ENCODE measurements around the gene AQP4.

The AQP4 gene

DNA sequence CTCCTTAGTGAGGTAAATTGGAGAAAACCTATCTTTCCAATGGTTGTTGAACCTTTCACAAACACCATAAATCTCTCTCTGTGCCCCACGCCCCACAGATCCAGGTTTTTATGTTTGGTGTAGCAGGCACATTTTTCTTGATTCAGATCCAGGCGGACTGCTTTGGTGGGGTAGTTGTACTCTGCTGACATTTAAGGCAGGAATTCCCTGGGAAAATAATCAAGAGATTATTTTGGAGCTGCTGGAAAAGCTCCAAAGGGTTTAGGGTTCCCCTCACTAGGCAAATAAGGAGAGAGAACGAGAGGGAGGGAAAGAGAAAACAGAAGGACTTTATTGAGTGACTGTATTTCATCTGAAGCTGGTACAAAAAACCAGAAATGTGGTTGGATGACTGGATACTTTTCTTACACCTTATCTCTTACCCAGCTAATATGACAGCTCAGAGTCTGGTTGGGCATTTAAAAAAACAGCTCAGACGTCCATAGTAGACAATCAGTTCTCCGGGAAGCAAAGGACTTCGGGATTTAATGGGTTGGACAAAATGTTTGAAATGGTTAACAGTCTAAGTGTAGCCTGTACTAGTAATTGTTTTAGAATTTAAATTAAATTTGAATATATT lies 3.6 kb upstream of the AQP4 start (continued):
- TF ChIP-seq, protein P1, sequence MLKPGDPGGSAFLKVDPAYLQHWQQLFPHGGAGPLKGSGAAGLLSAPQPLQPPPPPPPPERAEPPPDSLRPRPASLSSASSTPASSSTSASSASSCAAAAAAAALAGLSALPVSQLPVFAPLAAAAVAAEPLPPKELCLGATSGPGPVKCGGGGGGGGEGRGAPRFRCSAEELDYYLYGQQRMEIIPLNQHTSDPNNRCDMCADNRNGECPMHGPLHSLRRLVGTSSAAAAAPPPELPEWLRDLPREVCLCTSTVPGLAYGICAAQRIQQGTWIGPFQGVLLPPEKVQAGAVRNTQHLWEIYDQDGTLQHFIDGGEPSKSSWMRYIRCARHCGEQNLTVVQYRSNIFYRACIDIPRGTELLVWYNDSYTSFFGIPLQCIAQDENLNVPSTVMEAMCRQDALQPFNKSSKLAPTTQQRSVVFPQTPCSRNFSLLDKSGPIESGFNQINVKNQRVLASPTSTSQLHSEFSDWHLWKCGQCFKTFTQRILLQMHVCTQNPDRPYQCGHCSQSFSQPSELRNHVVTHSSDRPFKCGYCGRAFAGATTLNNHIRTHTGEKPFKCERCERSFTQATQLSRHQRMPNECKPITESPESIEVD (tag by site-specific recombination; IDR thresholded peaks at IDR 0.05): peak; percentile 94
- TF ChIP-seq ZFHX2 (tag by site-specific recombination; conservative IDR thresholded peaks at IDR 0.05): no peak
- TF ChIP-seq ZNF341 (tag by site-specific recombination; IDR thresholded peaks at IDR 0.05; ENCODE audit: low read depth): no peak
- TF ChIP-seq ZNF513 (tag by site-specific recombination; IDR thresholded peaks at IDR 0.05): no peak
- TF ChIP-seq ZSCAN30 (tag by site-specific recombination; IDR thresholded peaks at IDR 0.05): no peak
- TF ChIP-seq ZBTB17 (tag by site-specific recombination; IDR thresholded peaks at IDR 0.05): no peak
- no peak for TF ChIP-seq ZNF175 (tag by site-specific recombination; IDR thresholded peaks at IDR 0.05)
- no peak for TF ChIP-seq ZNF221 (tag by site-specific recombination; IDR thresholded peaks at IDR 0.05; ENCODE audit: borderline replicate concordance)
- TF ChIP-seq GFI1B (tag by site-specific recombination; IDR thresholded peaks at IDR 0.05): no peak
- no peak for TF ChIP-seq ZBTB10 (tag by site-specific recombination; IDR thresholded peaks at IDR 0.05)
- no peak for TF ChIP-seq PRDM1 (tag by site-specific recombination; IDR thresholded peaks at IDR 0.05)
- no peak for TF ChIP-seq ZNF558 (tag by site-specific recombination; IDR thresholded peaks at IDR 0.05)
- TF ChIP-seq GLIS1 (tag by site-specific recombination; IDR thresholded peaks at IDR 0.05): no peak
- TF ChIP-seq REST (tag by site-specific recombination; IDR thresholded peaks at IDR 0.05): no peak
- TF ChIP-seq ZNF664 (tag by site-specific recombination; IDR thresholded peaks at IDR 0.05): no peak; the same call in 1 of the 2 replicates
- TF ChIP-seq ZNF202 (tag by site-specific recombination; IDR thresholded peaks at IDR 0.05; ENCODE audit: borderline replicate concordance): no peak
- no peak for TF ChIP-seq ZNF362 (tag by site-specific recombination; IDR thresholded peaks at IDR 0.05)
- no peak for TF ChIP-seq ZNF423 (tag by site-specific recombination; IDR thresholded peaks at IDR 0.05)
- no peak for TF ChIP-seq ZNF266 (tag by site-specific recombination; IDR thresholded peaks at IDR 0.05; ENCODE audit: low read depth)
- TF ChIP-seq ZSCAN18 (tag by site-specific recombination; IDR thresholded peaks at IDR 0.05): no peak
- no peak for TF ChIP-seq SETDB1 (IDR thresholded peaks at IDR 0.05; ENCODE audit: insufficient read length, low read length)
- peak; percentile 76 for TF ChIP-seq ZXDB (tag by site-specific recombination; IDR thresholded peaks at IDR 0.05)
- no peak for TF ChIP-seq ZNF670 (tag by site-specific recombination; IDR thresholded peaks at IDR 0.05; ENCODE audit: low read depth)
- no peak for TF ChIP-seq ZNF654 (tag by site-specific recombination; IDR thresholded peaks at IDR 0.05; ENCODE audit: low read depth)
- no peak for TF ChIP-seq ZIC2 (tag by site-specific recombination; IDR thresholded peaks at IDR 0.05)
- TF ChIP-seq ZNF433 (tag by site-specific recombination; IDR thresholded peaks at IDR 0.05; ENCODE audit: low read depth): no peak
- TF ChIP-seq, protein P2, sequence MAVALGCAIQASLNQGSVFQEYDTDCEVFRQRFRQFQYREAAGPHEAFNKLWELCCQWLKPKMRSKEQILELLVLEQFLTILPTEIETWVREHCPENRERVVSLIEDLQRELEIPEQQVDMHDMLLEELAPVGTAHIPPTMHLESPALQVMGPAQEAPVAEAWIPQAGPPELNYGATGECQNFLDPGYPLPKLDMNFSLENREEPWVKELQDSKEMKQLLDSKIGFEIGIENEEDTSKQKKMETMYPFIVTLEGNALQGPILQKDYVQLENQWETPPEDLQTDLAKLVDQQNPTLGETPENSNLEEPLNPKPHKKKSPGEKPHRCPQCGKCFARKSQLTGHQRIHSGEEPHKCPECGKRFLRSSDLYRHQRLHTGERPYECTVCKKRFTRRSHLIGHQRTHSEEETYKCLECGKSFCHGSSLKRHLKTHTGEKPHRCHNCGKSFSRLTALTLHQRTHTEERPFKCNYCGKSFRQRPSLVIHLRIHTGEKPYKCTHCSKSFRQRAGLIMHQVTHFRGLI (tag by site-specific recombination; IDR thresholded peaks at IDR 0.05): peak; percentile 64; the same call in 1 of the 2 replicates
